Keratinocyte (primary cell): ENCODE data around the gene CRIM1. TPM values are rescaled to one million over a fixed set of nuclear protein-coding genes. Genes with fewer than 3 reads are reported as not detected.

Source experiments
- DNase-seq: peaks from one replicate; pipeline ENCODE4 v3.0.0-alpha.2; 2011; ENCODE audit warnings: low read depth, missing footprints, low spot score
- FAIRE-seq: peaks from 2 replicates; lab custom pipeline; 2011; peaks lifted over from hg19 to GRCh38; lab: Jason Lieb, UNC
- H2AFZ ChIP-seq: 2 replicates; pipeline ENCODE4 v1.6.0; 2012; ENCODE audit warnings: low read length, control low read depth, inconsistent platforms; ENCODE audit not compliant: control insufficient read depth
- H3K27ac ChIP-seq: 2 replicates; pipeline ENCODE4 v1.5.1; 2011; ENCODE audit warnings: low read length; ENCODE audit not compliant: control insufficient read depth, insufficient read depth
- H3K27me3 ChIP-seq: 3 replicates; pipeline ENCODE4 v1.6.0; 2011; ENCODE audit warnings: low read length; ENCODE audit not compliant: control insufficient read depth, insufficient read depth; ENCODE audit errors: extremely low read depth
- H3K36me3 ChIP-seq, 2 experiments: 2 replicates in 1 of 2; 3 replicates in 1 of 2; pipeline ENCODE4 v1.5.1; 2011; ENCODE audit warnings: low read length in 2 of 2, mild to moderate bottlenecking in 1 of 2; ENCODE audit not compliant: control insufficient read depth in 2 of 2, insufficient read depth in 2 of 2; ENCODE audit errors: extremely low read depth in 1 of 2
- H3K4me1 ChIP-seq: 3 replicates; pipeline ENCODE4 v1.5.1; 2011; ENCODE audit warnings: low read length; ENCODE audit not compliant: control insufficient read depth, insufficient read depth; ENCODE audit errors: extremely low read depth
- H3K4me2 ChIP-seq: 3 replicates; pipeline ENCODE4 v1.6.0; 2011; ENCODE audit warnings: low read depth, low read length; ENCODE audit not compliant: control insufficient read depth, insufficient read depth; ENCODE audit errors: extremely low read depth
- H3K4me3 ChIP-seq, 3 experiments: fragments of 200-600 bp in 1 of 3; sonication (generic) in 1 of 3; 2 replicates in 2 of 3; 3 replicates in 1 of 3; pipeline ENCODE4 v1.5.1; 2011 to 2016; ENCODE audit warnings: low read length in 3 of 3, mild to moderate bottlenecking in 3 of 3, control low read depth in 2 of 3, inconsistent platforms in 1 of 3, low read depth in 1 of 3, mixed read lengths in 1 of 3, mixed run types in 1 of 3, moderate library complexity in 1 of 3; ENCODE audit not compliant: control insufficient read depth in 2 of 3, insufficient read depth in 2 of 3; ENCODE audit errors: extremely low read depth in 1 of 3
- H3K79me2 ChIP-seq: 2 replicates; pipeline ENCODE4 v1.6.0; 2012; ENCODE audit warnings: low read length; ENCODE audit not compliant: control insufficient read depth, insufficient read depth
- H3K9ac ChIP-seq: 3 replicates; pipeline ENCODE4 v1.6.0; 2011; ENCODE audit warnings: low read length; ENCODE audit not compliant: control insufficient read depth, insufficient read depth; ENCODE audit errors: extremely low read depth
- H3K9me1 ChIP-seq: 3 replicates; pipeline ENCODE4 v1.6.0; 2011; ENCODE audit warnings: low read length; ENCODE audit not compliant: control insufficient read depth, insufficient read depth; ENCODE audit errors: extremely low read depth
- H3K9me3 ChIP-seq: 2 replicates; pipeline ENCODE4 v1.5.1; 2012; ENCODE audit warnings: low read depth, low read length; ENCODE audit not compliant: control insufficient read depth
- H4K20me1 ChIP-seq: 3 replicates; pipeline ENCODE4 v1.6.0; 2011; ENCODE audit warnings: low read length; ENCODE audit not compliant: control insufficient read depth, insufficient read depth; ENCODE audit errors: extremely low read depth
- CTCF ChIP-seq, 3 experiments: IDR thresholded peaks in 1 of 3; conservative IDR thresholded peaks in 1 of 3; optimal IDR thresholded peaks in 1 of 3; 2 replicates in 2 of 3; 3 replicates in 1 of 3; pipeline versions ENCODE3 to v1.5.1; 2011; ENCODE audit warnings: low read length in 3 of 3, mild to moderate bottlenecking in 3 of 3, moderate library complexity in 2 of 3, control low read depth in 1 of 3, inconsistent platforms in 1 of 3; ENCODE audit not compliant: insufficient read depth in 2 of 3; ENCODE audit errors: extremely low read depth in 1 of 3
- EZH2 ChIP-seq: IDR thresholded peaks from one replicate; pipeline ENCODE4 v1.6.1; 2012; ENCODE audit warnings: inconsistent platforms, mild to moderate bottlenecking, low read length, moderate library complexity
- dilution Hi-C: fragments of 300-500 bp; cut with MboI; formaldehyde crosslinking; loops from one replicate; pipeline ENCODE4 v1.7.0; 2020; ENCODE audit warnings: low sequenced_read_pairs; ENCODE audit not compliant: extremely low pct_ligation_motif_present
- polyA plus RNA-seq, 5 experiments: library from polyadenylated mRNA; depleted of rRNA in 3 of 5; stranded (reverse) in 3 of 5; stranded (forward) in 1 of 5; unstranded in 1 of 5; fragments of >200 nt; gene quantifications; 1 replicate in 1 of 5; 2 replicates in 3 of 5; 3 replicates in 1 of 5; pipeline versions ENCODE4 v1.2.1 to v1.2.3, GENCODE V29; 2011 to 2012; ENCODE audit warnings: missing spikeins in 2 of 5, low read depth in 1 of 5, low replicate concordance in 1 of 5

The CRIM1 gene
- polyA plus RNA-seq, 1 donor (not counting 4 experiments of a cell fraction or from before 2014, with no cell fraction given), result 98.3 TPM

DNA sequence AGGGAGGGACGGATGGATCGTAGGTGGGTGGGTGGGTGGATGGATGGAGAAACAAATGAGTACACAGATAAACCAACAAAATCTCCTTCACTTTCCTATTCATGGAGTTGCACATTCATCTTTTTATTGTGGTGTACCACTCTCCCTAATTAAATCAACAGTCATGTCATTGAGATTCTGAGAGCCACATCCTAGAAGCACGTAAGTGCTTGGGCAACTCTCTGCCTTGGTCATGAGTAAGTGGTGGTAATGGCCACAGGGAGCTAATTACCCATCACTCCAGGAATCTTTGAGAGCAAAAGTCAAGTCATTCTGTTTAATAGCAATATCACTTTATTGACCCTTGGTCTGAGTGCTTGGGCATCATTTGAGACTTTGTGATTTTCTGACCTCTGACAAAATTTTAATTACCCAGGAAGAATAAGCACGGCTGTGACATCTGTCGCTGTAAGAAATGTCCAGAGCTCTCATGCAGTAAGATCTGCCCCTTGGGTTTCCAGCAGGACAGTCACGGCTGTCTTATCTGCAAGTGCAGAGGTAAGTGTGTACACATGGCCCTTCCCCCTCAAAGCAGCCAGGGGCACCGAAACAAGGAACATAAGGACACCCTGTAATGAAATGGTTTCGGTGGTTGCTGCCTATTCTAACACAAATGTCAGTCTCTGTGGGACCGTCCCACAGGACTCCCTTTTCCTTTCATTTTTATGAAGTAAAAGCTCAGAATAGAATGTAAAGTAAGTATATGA, 156.5 kb downstream of the CRIM1 start:
- TF ChIP-seq EZH2 (no peak), CTCF (optimal IDR thresholded peaks at IDR 0.05 in 1 of 3, IDR thresholded peaks at IDR 0.05 in 1 of 3, conservative IDR thresholded peaks at IDR 0.05 in 1 of 3; ENCODE audit: extremely low read depth in 1 of 3, insufficient read depth in 2 of 3, low read length in 3 of 3) (no peak)
- dilution Hi-C loops, result no loop called here
- Histone ChIP-seq H3K4me1 (no peaks in the 10 kb centered on the region), H4K20me1 (no peaks in the 10 kb centered on the region), H3K27ac (no peak overlapping the region), H3K4me3 (no peak overlapping the region), H3K4me2 (no peak overlapping the region), H3K79me2 (peaks cover 3% of the 10 kb centered on the region), H2AFZ (no peak overlapping the region), H3K9ac (no peak overlapping the region), H3K27me3 (no peaks in the 10 kb centered on the region), H3K9me3 (no peaks in the 10 kb centered on the region), H3K9me1 (no peaks in the 10 kb centered on the region), H3K36me3 (peaks cover 31 to 53% of the 10 kb centered on the region in 2 experiments)
- FAIRE-seq (no peak), DNase-seq (no peak)

- no peak for DNase-seq
- Histone ChIP-seq H4K20me1 (no peaks in the 10 kb centered on the region), H3K4me2 (no peak overlapping the region), H3K9me3 (no peaks in the 10 kb centered on the region), H3K27ac (no peak overlapping the region), H3K79me2 (peaks cover 3% of the 10 kb centered on the region), H3K36me3 (peaks cover 36 to 58% of the 10 kb centered on the region in 2 experiments), H3K27me3 (no peaks in the 10 kb centered on the region), H2AFZ (no peak overlapping the region), H3K4me3 (no peak overlapping the region), H3K4me1 (no peaks in the 10 kb centered on the region), H3K9me1 (no peaks in the 10 kb centered on the region), H3K9ac (no peak overlapping the region)
- no peak for FAIRE-seq
- dilution Hi-C loops, result no loop called here
- no peak for TF ChIP-seq CTCF (optimal IDR thresholded peaks at IDR 0.05 in 1 of 3, IDR thresholded peaks at IDR 0.05 in 1 of 3, conservative IDR thresholded peaks at IDR 0.05 in 1 of 3; ENCODE audit: extremely low read depth in 1 of 3, insufficient read depth in 2 of 3, low read length in 3 of 3)
Observed at GRCh38 chr2:36512705-36513104, 157.1 kb downstream of the CRIM1 start.
